NT2/D1 (cell line): ENCODE results near the gene ATP5F1E.

Source experiments
- DNase-seq: peaks from one replicate; pipeline ENCODE4 v3.0.0-alpha.2; 2011; ENCODE audit warnings: low read depth, low spot score
- H3K27me3 ChIP-seq: 2 replicates; pipeline ENCODE4 v1.6.0; 2011; ENCODE audit warnings: mild to moderate bottlenecking; ENCODE audit not compliant: insufficient read length, insufficient read depth
- H3K36me3 ChIP-seq: 2 replicates; pipeline ENCODE4 v1.6.1; 2011; ENCODE audit warnings: mild to moderate bottlenecking, low read length, mixed read lengths; ENCODE audit not compliant: insufficient read depth, insufficient read length
- H3K4me1 ChIP-seq: 2 replicates; pipeline ENCODE4 v1.5.1; 2011; ENCODE audit not compliant: insufficient read depth, insufficient read length
- H3K4me3 ChIP-seq: 2 replicates; pipeline ENCODE4 v1.5.1; 2011; ENCODE audit warnings: low read depth; ENCODE audit not compliant: insufficient read length
- H3K9ac ChIP-seq: 2 replicates; pipeline ENCODE4 v1.6.0; 2011; ENCODE audit warnings: low read depth; ENCODE audit not compliant: insufficient read length
- H3K9me3 ChIP-seq: 2 replicates; pipeline ENCODE4 v1.5.1; 2011; ENCODE audit warnings: mild to moderate bottlenecking, low read length; ENCODE audit not compliant: insufficient read depth
- SUZ12 ChIP-seq: IDR thresholded peaks from 2 replicates; pipeline ENCODE4 v1.6.1; 2011; ENCODE audit not compliant: insufficient read length, insufficient read depth; ENCODE audit errors: extremely low read depth
- YY1 ChIP-seq: IDR thresholded peaks from 2 replicates; pipeline ENCODE4 v1.6.1; 2011; ENCODE audit not compliant: insufficient read length, insufficient read depth
- ZNF274 ChIP-seq: IDR thresholded peaks from 2 replicates; pipeline ENCODE4 v1.6.1; 2011; ENCODE audit warnings: mild to moderate bottlenecking, low read depth, low read length

The ATP5F1E gene

DNA sequence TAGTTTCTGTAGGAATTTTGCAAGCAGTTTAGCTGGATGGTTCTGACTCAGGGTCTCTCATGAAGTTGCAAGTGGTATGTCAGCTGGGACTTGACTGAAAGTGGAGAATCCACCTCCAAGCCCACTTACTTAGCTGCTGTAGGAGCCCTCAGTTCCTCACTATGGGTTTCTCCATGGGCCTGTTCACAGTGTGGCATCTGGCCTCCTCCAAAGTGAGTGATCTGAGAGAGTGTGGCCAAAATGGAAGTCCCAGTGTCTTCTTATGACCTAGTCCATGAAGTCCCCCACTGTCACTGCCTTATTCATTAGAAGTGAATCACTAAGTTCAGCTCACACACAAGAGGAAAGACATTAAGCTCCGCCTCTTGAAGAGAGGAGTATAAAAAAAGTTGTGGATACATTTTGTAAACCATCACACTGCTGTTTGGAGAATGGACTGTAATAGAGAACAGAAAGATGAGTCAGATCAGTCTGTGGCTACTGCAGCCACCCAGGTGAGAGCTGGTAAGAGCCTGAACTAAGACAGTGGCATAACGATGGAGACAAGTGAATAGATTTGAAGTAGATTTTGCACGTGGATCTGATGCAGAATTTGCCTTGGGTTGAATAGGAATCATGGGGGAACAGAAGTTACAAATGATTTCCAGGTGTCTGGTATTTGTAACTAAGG, 55.9 kb downstream of the ATP5F1E start:
- no peak overlapping the region for H3K9ac ChIP-seq
- no peaks in the 10 kb centered on the region for H3K36me3 ChIP-seq
- no peaks in the 10 kb centered on the region for H3K27me3 ChIP-seq
- DNase-seq: no peak
- H3K4me1 ChIP-seq: no peaks in the 10 kb centered on the region
- H3K4me3 ChIP-seq: no peak overlapping the region
- no peak for TF ChIP-seq YY1
- TF ChIP-seq SUZ12: no peak
- TF ChIP-seq ZNF274: no peak
- peaks cover 13% of the 10 kb centered on the region for H3K9me3 ChIP-seq
